Activated naive CD4-positive, alpha-beta T cell treated with anti-CD3 and anti-CD28 coated beads, Interleukin-2, amount 10 ng/mL, durations not matched to agents 7 days and 5 days (primary cell): ENCODE data around the gene AJM1.
"Not testable (repeated sequence)": the region's sequence is repeated elsewhere in the genome, so short reads cannot be mapped to it uniquely, and the experiment has no call there.

Experiments used
- CTCF ChIA-PET: fragments of 350-600 bp; sonication (Branson Sonifier 250); formaldehyde crosslinking; loops from one replicate; lab custom pipeline; 2021; ENCODE audit warnings: antibody characterized with exemption; lab: Charles Lee
- DNase-seq: peaks from one replicate; pipeline ENCODE4 v3.0.0-alpha.2; 2020
- H3K27ac Mint-ChIP-seq: one replicate; pipeline ENCODE4 v1.8.0; 2021; ENCODE audit warnings: mild to moderate bottlenecking, moderate library complexity, mixed read lengths
- H3K27me3 Mint-ChIP-seq: one replicate; pipeline ENCODE4 v1.8.0; 2021; ENCODE audit warnings: mild to moderate bottlenecking, mixed read lengths
- H3K36me3 Mint-ChIP-seq: one replicate; pipeline ENCODE4 v1.8.0; 2021; ENCODE audit warnings: mixed read lengths
- H3K4me1 Mint-ChIP-seq: one replicate; pipeline ENCODE4 v1.8.0; 2021; ENCODE audit warnings: mixed read lengths
- H3K4me3 Mint-ChIP-seq: one replicate; pipeline ENCODE4 v1.8.0; 2021; ENCODE audit warnings: mild to moderate bottlenecking, moderate library complexity, mixed read lengths
- H3K9me3 Mint-ChIP-seq: one replicate; pipeline ENCODE4 v1.8.0; 2021; ENCODE audit warnings: mixed read lengths

AJM1 gene

GRCh38 chr9:136840877-136841645 lies 1.2 kb upstream of the AJM1 start:
- Mint-ChIP-seq H3K27me3 (peaks cover 30% of the 10 kb centered on the region), H3K27ac (peak overlapping the region; percentile 45), H3K4me3 (no peak overlapping the region), H3K4me1 (peaks cover 15% of the 10 kb centered on the region), H3K36me3 (peaks cover 5% of the 10 kb centered on the region), H3K9me3 (no peaks in the 10 kb centered on the region)
- CTCF ChIA-PET, result interaction anchor here (1.0 to 2.4 kb wide), 9 partner anchors 13 to 206 kb away, joined by 3 to 15 read pairs (median 6); no protein-coding TSS in a partner anchor
- no peak for DNase-seq

GRCh38 chr9:136841646-136842379 lies 465 bp upstream of the AJM1 start:
- CTCF ChIA-PET, result interaction anchor here (0.8 to 2.4 kb wide), 21 partner anchors 9 to 226 kb away, joined by 3 to 15 read pairs (median 4); no protein-coding TSS in a partner anchor
- peak overlapping the region; percentile 81 for H3K4me3 Mint-ChIP-seq
- not testable (repeated sequence) for DNase-seq, H3K9me3 Mint-ChIP-seq, H3K27ac Mint-ChIP-seq, H3K36me3 Mint-ChIP-seq
- H3K4me1 Mint-ChIP-seq, result peaks cover 20% of the 10 kb centered on the region
- H3K27me3 Mint-ChIP-seq, result peaks cover 38% of the 10 kb centered on the region

DNA sequence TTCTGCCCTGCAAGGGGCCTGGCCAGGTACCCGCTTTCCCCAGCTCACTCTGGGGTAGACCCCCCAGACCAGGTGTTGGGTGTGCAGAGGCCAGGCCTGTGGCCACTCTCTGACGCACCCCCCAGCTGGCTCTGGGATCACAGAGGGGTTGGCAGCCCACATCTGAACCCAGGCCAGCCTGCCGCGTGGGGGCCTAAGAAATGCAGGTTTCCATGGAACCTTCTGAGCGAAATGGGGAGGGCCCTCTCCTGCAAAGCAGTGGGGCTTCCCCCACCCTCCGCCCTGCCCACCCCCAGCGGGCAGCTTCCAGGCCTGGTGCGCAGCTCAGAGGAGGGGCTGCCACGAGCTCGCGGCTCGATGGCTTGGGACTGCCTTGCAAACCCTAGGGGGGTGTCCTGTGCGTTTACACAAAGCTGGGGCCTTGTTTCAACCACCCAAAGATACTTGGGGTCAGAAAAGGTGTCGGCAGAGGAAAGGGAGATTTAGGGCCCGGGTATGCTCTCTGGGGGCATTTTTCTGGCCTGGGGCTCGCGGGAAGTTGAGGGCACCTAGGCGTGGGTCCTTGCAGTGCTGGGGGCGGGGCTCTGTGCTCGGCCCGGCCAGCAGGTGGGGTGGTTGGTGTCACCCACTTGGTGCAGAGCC lies 1.0 kb downstream of the AJM1 start:
- not testable (repeated sequence) for DNase-seq, H3K27ac Mint-ChIP-seq

DNA sequence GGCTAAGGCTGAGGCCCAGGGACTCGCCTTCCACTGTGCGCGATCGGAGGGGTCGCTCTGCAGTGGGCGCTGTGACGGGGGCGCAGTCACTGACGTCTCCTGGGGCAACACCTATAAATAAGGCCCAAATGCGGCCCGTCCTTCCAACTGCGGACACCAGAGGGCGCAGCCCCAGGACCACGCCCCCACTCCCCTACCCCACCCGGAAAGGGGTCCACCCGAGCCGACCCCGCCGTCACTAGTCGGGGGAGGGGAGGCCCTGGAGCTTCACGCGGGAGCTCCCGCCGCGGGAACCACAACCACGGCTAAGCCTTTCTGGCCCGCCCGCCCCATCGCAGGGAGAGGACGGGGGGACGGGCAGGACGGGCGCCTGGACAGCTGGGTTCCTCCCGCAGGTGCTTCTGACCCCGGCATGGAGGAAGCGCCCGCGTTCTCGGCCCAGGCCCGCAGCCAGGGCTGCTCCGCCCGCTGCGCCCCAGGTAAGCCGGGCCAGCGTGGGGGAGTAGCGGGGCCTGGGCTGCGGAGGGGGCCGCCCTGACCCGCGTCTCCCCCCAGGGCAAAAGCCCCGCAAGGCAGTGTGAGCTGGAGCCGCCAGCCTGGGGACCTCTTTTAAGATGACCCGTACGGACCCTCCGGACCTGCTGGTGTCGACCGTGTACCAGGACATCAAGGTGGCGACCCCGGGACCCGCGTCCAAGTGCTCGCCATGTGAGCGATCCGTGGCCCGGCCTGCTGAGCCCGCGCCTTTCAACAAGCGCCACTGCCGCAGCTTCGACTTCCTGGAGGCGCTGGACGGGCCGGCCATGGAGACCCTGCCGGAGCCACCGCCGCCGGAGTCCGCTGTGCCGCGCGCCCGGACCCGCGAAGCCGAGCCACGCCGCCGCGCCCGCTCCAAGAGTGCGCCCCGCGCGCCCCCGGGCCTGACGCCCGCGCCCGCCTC lies 1.8 kb downstream of the AJM1 start:
- Mint-ChIP-seq H3K27me3 (peaks cover 59% of the 10 kb centered on the region), H3K4me3 (peak overlapping the region; percentile 54), H3K4me1 (peaks cover 28% of the 10 kb centered on the region)
- CTCF ChIA-PET, result interaction anchor here (1.0 to 2.3 kb wide), 3 partner anchors 38 to 191 kb away, joined by 3 to 13 read pairs (median 6); no protein-coding TSS in a partner anchor
- not testable (repeated sequence) for H3K27ac Mint-ChIP-seq, H3K36me3 Mint-ChIP-seq, H3K9me3 Mint-ChIP-seq
- DNase-seq, result peak; percentile 73

More for the DNA sequence above, 1.0 kb downstream of the AJM1 start:
- CTCF ChIA-PET, result interaction anchor here (0.9 to 2.4 kb wide), 15 partner anchors 8 to 225 kb away, joined by 3 to 15 read pairs (median 6); no protein-coding TSS in a partner anchor
- H3K9me3 Mint-ChIP-seq, H3K36me3 Mint-ChIP-seq: not testable (repeated sequence)
- Mint-ChIP-seq H3K4me3 (peak overlapping the region; percentile 54), H3K27me3 (peaks cover 52% of the 10 kb centered on the region), H3K4me1 (peaks cover 27% of the 10 kb centered on the region)

DNA sequence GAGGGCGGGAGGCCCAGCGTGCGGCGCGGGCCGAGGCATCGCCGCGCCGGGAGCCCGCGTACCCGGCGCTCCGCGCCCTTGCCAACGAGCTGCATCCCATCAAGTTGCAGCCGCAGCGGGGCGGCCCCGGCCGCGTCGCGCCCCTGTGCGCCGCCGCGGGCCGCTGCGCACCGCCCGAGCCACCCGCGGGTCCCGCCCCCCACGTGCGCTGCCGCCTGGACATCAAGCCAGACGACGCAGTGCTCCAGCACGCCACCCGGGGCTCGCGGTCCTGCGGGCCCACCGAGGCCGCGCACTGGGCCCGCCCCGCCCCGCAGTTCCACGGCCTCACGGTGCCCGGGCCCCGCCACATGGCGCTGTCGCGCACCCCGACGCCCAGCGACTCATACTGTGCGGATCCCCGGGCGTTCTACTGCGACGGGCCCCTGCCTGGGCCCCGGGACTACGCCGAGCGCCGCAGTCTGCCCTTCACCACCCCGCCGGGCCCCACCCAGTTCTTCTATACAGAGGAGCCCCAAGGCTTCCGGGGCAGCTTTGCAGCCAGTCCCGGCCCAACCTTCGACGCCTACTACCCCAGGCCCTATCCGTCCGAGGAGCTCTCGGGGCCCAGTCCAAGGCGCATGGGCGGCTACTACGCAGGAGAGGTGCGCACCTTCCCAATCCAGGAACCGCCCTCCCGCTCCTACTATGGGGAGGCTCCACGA lies 2.6 kb downstream of the AJM1 start:
- Mint-ChIP-seq H3K4me1 (peaks cover 32% of the 10 kb centered on the region), H3K27me3 (peaks cover 63% of the 10 kb centered on the region), H3K4me3 (no peak overlapping the region), H3K27ac (peak overlapping the region; percentile 55), H3K36me3 (peaks cover 10% of the 10 kb centered on the region), H3K9me3 (no peaks in the 10 kb centered on the region)
- no peak for DNase-seq
- CTCF ChIA-PET, result interaction anchor here (1.0 kb wide), 1 partner anchor 99 kb away, joined by 3 read pairs; no protein-coding TSS in a partner anchor

- Mint-ChIP-seq H3K36me3 (peaks cover 8% of the 10 kb centered on the region), H3K4me3 (no peak overlapping the region), H3K27ac (peak overlapping the region; percentile 55), H3K9me3 (no peaks in the 10 kb centered on the region), H3K4me1 (peaks cover 34% of the 10 kb centered on the region), H3K27me3 (peaks cover 63% of the 10 kb centered on the region)
- CTCF ChIA-PET, result no interaction called here
- no peak for DNase-seq
Measured at GRCh38 chr9:136845465-136846260, 3.4 kb downstream of the AJM1 start.

GRCh38 chr9:136846376-136847087 lies 4.3 kb downstream of the AJM1 start:
- H3K4me3 Mint-ChIP-seq, result peak overlapping the region; percentile 56

GRCh38 chr9:136847088-136847825 lies 5.0 kb downstream of the AJM1 start:
- CTCF ChIA-PET, result interaction anchor here (0.5 to 1.6 kb wide), 4 partner anchors 27 to 182 kb away, joined by 3 to 4 read pairs (median 3); no protein-coding TSS in a partner anchor
- Mint-ChIP-seq H3K4me3 (peak overlapping the region; percentile 90), H3K4me1 (peaks cover 29% of the 10 kb centered on the region), H3K27me3 (peaks cover 61% of the 10 kb centered on the region), H3K9me3 (no peaks in the 10 kb centered on the region), H3K27ac (peak overlapping the region; percentile 64), H3K36me3 (peaks cover 8% of the 10 kb centered on the region)
- peak; percentile 34 for DNase-seq

More at GRCh38 chr9:136846376-136847087, 4.3 kb downstream of the AJM1 start:
- Mint-ChIP-seq H3K4me1 (peaks cover 31% of the 10 kb centered on the region), H3K27ac (peak overlapping the region; percentile 75), H3K36me3 (peaks cover 8% of the 10 kb centered on the region), H3K27me3 (peaks cover 63% of the 10 kb centered on the region), H3K9me3 (no peaks in the 10 kb centered on the region)
- DNase-seq, result no peak
- CTCF ChIA-PET, result interaction anchor here (1.4 kb wide), 1 partner anchor 37 kb away, joined by 4 read pairs; no protein-coding TSS in a partner anchor

DNA sequence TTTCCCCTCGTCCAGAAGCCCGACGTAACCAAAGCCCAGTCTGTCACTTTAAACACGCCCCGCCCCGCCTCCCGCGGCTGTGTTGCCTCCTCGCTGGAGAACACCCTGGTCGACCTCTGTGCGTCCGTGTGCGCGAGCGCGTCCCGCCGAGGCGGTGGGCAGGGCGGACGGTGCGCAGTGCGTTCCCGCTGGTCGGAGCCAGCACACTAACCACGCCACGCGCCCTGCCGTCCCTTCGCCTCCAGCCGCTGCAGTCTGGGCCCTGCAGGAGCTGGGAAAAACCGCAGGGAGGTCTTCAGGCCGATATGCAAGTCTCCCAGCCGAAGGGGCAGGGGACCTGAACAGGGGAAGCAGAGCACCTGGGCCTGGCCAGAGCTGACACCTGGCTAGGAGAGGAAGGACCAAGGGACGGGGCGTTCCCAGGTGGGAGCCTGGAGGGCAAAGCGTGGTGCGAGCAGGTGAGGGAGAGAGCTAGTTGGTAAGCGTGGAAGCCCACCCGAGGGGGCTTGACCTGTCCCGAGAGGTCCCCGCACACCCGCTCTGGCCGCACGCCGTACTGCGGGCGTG lies 5.6 kb downstream of the AJM1 start:
- CTCF ChIA-PET, result interaction anchor here (0.5 to 1.6 kb wide), 4 partner anchors 27 to 187 kb away, joined by 3 to 5 read pairs (median 4); no protein-coding TSS in a partner anchor
- H3K27ac Mint-ChIP-seq, result peak overlapping the region; percentile 64
- H3K9me3 Mint-ChIP-seq, result no peaks in the 10 kb centered on the region
- H3K4me1 Mint-ChIP-seq, result peaks cover 26% of the 10 kb centered on the region
- peaks cover 59% of the 10 kb centered on the region for H3K27me3 Mint-ChIP-seq
- H3K36me3 Mint-ChIP-seq, result peaks cover 8% of the 10 kb centered on the region
- DNase-seq, result peak; percentile 90
- H3K4me3 Mint-ChIP-seq, result peak overlapping the region; percentile 90

GRCh38 chr9:136848393-136849037 lies 6.2 kb downstream of the AJM1 start:
- Mint-ChIP-seq H3K4me1 (peaks cover 24% of the 10 kb centered on the region), H3K27ac (peak overlapping the region; percentile 88), H3K36me3 (peaks cover 8% of the 10 kb centered on the region), H3K4me3 (peak overlapping the region; percentile 90), H3K27me3 (peaks cover 56% of the 10 kb centered on the region), H3K9me3 (no peaks in the 10 kb centered on the region)
- CTCF ChIA-PET, result interaction anchor here (1.1 to 1.6 kb wide), 2 partner anchors 181 to 186 kb away, joined by 3 to 5 read pairs; no protein-coding TSS in a partner anchor
- DNase-seq, result peak; percentile 66
